LNCAP (cell line): ENCODE measurements around the gene DGCR8.

Experiments
- TF ChIP-seq, protein P1 (sequence below): fragments of 450-650 bp; IDR thresholded peaks from 2 replicates; pipeline ENCODE4 v1.5.1; 2017; ENCODE audit warnings: mild to moderate bottlenecking

Gene DGCR8

DNA sequence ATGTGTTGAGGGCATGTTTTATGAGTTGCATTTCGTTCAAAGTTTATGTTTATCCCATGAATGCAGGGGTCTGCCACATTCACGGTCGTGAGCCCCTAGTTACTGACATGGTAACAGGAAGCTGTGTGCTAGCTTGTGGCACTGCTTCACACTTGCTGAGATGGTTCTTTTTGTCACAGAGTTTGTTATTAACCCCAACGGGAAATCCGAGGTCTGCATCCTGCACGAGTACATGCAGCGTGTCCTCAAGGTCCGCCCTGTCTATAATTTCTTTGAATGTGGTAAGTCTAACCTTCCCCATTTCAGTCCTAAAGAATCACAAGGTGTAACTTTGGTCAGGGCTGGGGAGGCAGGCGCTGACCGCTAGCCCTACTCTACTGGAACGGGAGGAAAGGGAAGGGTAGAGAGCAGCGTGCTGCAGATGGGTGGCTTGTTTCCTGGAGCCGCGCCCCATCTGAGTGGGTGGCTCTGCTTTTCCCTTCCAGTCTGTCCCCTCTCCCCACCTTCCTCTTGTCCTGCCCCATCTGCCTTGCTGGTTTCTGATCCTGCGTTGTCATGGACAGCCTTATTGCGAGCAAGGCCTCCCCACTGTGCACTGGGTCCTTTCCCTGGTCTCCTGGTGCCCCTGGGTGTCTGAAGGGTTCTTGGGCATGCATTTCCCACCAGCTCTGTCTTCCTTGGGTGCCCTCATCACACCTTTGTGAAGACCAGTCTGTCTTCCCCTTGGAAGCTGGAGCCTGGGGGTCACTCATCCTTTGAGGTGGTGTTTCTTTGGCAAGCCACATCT is 11.8 kb downstream of the DGCR8 start:
- TF ChIP-seq, protein P1, sequence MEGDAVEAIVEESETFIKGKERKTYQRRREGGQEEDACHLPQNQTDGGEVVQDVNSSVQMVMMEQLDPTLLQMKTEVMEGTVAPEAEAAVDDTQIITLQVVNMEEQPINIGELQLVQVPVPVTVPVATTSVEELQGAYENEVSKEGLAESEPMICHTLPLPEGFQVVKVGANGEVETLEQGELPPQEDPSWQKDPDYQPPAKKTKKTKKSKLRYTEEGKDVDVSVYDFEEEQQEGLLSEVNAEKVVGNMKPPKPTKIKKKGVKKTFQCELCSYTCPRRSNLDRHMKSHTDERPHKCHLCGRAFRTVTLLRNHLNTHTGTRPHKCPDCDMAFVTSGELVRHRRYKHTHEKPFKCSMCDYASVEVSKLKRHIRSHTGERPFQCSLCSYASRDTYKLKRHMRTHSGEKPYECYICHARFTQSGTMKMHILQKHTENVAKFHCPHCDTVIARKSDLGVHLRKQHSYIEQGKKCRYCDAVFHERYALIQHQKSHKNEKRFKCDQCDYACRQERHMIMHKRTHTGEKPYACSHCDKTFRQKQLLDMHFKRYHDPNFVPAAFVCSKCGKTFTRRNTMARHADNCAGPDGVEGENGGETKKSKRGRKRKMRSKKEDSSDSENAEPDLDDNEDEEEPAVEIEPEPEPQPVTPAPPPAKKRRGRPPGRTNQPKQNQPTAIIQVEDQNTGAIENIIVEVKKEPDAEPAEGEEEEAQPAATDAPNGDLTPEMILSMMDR = no peak

DNA sequence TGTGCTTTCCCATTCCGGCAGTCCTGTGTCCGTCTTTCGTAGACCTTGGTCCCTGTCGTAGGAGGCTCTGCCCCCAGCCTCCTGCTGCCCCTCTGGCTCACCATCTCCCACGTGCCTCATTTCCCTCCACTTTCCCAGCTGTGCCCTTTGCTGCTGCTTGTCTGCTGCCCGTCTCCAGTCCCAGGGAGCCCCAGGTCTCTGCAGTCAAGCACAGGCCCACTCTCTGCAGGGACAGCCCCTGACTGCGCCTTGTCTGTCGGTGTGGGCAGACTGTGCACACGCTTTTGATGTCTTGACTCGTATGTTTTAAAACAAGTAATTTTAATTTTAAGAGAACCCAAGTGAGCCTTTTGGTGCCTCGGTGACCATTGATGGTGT is 12.4 kb downstream of the DGCR8 start:
- TF ChIP-seq, protein P1 = no peak

DNA sequence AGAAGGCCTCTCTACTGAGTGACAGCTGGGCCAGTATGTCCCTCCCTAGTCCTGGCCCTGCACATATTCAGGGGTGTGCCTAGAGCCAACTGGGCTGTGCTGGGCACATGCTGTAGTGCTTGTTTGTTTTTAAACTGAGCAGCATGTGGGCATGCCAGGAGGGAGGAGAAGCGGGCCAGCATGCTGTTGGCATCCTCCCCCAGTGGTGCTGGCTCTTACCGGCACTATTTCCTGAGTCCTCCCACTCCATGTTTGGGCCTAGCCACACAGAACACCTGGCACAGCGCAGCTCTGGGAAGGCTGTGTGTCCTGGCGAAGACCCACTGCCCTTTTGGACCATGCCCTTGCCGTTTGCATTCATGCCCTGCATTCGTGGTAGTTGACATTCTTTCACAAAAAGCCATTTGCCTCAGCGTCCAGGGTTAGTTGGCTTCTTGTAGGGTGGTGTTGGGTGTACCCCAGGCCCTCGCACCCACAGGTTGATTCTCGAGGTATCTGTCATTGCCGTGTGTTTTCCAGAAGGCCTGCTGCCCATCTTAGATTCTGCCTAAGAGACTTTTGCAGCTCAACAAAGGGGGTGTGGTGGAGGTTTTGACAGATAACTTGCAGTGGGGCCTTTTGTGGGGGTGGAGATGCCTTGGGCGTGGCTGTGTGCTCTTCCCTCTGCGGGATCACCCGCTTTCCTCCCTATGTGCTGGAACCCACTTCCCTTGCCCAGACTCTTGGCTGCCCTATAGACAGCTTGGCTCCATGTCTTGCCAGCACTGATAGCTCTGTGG is 13.6 kb downstream of the DGCR8 start:
- TF ChIP-seq, protein P1 = no peak

DNA sequence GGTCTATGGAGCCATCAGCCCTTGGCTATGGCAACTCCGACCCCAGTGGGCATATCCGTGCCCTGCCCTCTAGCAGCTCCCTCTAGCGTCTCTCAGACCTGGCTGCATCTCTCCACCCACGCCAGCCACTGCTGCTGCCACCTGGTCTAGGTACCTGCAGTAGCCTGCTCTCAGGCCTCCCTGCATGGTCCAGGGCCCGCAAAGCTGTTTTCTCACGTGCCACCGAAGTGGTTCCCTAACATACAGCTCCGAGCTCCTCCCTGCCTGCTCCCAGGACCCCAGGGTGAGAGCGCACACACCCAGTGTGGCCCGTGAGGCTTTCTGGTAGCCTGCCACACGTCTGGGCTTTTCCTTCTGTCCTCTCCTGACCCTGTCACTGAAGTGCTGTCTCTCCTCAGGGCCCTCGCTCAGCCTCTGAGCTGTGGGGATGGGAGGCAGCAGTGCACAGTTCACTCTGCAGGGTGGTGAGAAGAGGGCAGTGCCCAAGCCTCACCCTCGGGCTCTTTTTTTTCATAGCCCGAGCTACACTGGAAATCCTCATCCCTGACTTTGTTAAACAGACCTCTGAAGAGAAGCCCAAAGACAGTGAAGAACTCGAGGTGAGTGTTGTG is 14.3 kb downstream of the DGCR8 start:
- TF ChIP-seq, protein P1 = no peak

DNA sequence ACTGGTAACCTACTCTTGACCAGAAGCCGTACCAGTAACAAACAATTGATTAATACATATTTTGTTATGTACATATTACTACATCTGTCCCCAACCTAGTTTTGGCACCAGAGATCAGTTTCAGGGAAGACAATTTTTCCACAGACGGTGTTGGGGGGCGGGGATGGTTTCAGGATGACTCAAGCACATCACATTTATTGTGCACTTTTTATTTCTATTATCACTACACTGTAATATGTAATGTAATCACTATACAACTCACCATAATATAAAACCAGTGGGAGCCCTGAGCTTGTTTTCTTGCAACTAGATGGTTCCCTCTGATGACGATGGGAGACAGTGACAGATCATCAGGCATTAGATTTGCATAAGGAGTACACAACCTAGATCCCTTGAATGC is 15.5 kb downstream of the DGCR8 start:
- TF ChIP-seq, protein P1 = no peak

DNA sequence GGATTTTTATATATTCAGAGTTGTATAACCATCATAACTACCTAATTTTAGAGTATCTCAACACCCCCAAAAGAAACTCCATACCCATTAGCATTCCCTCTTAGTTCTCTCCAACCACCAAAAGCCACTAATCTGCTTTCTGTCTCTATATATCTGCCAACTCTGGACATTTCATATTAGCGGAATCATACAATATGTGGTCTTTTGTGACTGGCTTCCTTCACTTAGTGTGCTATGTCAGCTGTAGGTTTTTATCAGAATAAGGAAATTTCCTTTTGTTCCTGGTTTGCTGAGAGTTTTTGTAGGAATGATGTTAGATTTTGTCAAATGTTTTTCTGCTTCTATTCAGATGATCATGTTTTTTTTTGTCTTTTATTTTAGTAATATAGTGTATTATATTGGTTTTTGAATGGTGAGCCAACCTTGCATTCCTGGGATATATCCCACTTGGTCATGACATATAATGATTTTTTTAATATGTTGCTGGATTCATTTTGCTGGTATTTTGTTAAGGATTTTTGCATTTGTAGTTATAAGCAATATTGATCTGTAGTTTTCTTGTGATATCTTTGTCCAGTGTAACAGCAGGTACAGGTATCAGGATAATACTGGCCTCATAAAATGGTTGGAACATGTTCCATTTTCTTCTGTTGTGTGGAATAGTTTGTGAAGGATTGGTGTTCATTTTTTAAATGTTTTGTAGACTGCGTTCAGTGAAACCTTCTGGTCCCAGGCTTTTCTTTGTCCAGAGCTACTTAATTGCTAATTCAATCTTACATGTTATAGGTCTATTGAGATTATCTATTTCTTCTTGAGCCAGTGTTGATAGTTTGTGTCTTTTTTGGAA is 16.8 kb downstream of the DGCR8 start:
- TF ChIP-seq, protein P1 = no peak
